HG02763 (cell line): ENCODE results near the gene ERBB2.
"Not testable (repeated sequence)": the region's sequence is repeated elsewhere in the genome, so short reads cannot be mapped to it uniquely, and the experiment has no call there.

Experiments used
- ATAC-seq: cut with Tn5 transposase; IDR thresholded peaks from one replicate; pipeline ENCODE4 v1.9.1; 2021; ENCODE audit warnings: mild to moderate bottlenecking, moderate library complexity; ENCODE audit not compliant: unreplicated experiment

The ERBB2 gene

DNA sequence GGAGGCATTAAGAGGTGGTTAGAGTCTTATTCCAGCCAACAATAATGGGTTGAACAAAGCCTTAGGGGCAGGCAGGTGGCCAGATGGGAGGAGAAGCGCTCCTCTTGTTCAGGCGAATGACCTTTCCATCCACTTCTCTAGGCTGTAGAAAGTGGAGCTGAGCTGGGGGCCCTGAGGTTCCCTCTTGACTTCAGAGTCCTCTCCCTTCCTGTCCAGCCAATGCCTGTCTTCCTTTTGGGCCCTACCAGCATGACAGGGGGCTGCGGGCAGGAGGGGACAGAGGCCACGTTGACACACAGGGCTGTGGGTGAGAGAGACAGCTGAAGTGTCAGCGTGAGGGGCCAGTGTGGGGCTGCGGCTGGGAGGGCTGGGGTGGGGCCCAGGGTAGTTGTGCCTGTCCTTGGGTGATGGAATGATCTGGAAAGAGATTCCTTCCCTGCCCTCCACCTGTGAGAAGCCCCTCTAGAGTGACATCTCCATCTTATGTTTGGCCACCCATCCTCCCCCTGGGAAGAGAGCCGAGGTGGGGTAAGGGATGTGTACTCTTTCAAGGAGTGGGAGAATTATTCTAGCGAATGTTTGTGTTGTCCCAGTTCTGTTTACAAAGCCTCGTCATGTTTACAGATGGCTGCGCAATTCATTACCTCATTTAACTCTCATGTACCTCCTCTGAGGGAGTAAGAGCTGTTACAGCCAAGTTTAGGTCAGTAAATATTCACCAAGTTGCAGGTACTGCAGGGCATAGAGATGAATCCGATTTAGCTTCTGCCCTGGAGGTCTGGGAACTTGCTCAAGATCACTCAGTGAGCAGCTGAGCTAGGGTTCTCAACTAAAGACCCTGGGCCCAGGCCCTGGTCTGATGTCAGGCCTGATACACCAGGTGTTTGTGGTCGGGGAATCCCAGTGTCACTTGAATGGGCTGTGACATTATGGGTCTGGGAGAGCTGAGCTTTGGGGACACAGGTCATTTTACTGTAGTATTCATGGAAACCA lies 3.3 kb downstream of the ERBB2 start:
- peak; percentile 63 for ATAC-seq

DNA sequence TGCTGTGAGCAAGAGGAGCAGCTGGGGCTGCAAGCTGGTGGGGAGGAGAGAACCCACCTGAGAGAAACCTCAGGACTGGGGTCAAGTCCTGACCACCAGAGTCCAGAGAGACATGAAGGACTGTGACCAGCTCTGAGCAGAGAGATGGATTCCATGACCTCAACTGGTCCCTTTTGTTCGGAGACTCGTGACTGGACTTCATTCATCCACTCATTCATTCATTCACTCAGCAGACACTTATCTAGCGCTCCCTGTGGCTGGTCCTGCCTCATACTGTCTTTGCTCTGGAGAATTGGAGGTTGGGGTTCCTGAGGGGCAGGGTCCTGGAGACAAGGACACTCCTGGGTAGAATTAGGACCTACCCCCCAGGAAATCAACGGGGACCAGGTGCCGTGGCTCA lies 4.0 kb downstream of the ERBB2 start:
- no peak for ATAC-seq

DNA sequence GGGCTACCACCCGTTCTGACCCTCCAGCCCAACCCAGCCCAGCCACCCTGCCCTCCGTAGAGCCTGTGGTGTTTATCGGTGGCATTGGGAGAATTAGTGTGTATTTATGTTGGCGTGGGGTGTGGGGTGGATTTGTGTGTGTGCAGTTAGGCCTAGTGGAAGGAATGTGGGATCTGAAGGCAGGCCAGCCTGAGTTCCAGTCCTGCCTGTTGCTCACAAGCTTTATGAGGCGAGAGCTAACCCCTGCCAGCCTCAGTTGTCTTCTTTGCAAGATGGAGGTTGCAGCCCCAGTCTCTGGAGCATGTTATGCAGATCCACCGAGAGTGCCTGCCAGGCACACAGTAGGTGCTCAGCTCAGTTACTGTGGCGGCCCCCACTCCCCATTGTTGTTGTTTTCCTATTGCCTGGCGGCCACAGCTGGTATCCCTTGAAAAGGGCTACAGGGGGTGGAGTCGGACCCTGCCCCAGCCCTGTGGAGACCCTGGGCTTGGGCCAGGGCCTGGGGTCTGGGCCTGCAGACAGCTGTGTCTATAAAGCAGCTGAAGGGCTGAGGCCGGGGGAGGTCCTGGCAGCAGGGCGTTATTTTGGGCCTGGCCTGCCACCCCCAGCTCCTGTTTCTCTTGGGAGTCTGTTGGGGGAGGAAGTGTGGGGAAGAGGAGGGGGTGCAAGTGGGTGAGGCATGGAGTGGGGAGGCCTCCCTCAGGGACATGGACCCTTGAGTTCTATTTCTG lies 5.1 kb downstream of the ERBB2 start:
- ATAC-seq, result no peak

DNA sequence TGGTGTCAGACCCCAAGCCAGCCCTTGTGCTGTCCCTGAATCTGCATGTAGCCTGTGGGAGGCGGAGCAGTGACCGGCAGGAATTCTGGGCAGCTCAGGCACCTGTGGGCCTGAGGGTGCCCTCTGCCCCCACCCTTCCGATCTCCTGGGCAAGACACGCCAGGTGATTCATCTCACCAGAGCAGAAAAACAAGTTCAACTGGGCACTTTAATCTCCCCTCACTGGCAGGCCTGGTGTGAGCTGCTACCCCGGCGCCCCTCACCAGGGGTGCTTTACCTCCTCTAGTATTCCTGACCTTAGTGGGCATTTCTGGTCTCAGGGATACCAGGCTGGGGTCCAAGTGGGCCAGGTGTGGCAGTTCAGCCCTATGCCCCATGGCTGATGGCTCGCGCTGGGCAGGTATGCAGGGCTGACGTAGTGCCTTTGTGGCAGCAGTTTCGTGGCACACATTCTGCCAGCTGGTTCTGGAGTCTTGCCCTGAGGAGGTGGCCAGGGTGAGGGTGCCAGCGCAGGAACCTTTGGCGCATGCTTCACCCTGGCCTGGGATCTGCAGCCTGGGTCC lies 6.0 kb downstream of the ERBB2 start:
- no peak for ATAC-seq

DNA sequence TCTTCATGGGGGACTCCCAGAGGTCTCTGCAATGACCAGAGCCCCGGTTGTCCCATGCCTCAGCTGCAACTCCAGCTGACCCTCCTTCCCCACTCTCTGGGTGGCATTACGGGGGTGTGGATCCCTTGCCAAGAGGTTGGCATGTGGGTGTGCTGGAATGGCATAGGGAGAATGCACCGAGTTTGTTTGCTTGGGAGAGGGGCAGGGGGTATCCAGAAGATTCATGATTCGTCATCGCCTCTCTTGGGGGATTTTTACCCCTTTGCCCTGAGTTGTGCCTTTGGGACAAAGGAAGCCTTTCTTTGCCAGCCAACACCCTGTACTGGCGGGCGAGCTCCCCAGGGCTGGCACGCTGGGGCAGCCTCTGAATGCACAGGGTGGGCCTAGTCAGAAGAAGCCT lies 6.5 kb downstream of the ERBB2 start:
- ATAC-seq, result no peak

DNA sequence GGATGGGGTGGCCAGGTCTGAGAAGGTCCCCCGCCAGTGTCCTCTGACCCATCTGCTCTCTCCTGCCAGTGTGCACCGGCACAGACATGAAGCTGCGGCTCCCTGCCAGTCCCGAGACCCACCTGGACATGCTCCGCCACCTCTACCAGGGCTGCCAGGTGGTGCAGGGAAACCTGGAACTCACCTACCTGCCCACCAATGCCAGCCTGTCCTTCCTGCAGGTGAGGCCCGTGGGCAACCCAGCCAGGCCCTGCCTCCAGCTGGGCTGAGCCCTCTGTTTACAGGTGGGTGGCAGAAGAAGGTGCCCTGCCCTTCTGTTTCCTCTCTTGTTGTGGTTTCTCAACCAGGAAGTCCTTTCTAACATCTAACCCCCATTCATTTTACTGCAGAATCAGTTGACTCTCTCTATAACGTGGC lies 7.1 kb downstream of the ERBB2 start:
- no peak for ATAC-seq

GRCh38 chr17:39709319-39709997 lies 9.6 kb downstream of the ERBB2 start:
- no peak for ATAC-seq

- no peak for ATAC-seq
Measured at GRCh38 chr17:39709998-39710964, 10.4 kb downstream of the ERBB2 start.

DNA sequence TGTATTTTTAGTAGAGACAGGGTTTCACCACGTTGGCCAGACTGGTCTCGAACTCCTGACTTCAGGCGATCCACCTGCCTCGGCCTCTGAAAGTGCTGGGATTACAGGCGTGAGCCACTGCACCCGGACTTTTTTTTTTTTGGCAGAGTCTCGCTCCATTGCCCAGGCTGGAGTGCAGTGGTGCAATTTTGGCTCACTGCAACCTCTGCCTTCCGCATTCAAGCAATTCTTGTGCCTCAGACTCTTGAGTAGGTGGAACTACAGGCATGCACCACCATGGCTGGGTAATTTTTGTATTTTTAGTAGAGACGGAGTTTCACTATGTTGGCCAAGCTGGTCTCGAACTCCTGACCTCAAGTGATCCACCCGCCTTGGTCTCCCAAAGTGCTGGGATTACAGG lies 11.2 kb downstream of the ERBB2 start:
- ATAC-seq, result not testable (repeated sequence)

- ATAC-seq, result no peak
Measured at GRCh38 chr17:39711851-39712250, 12.0 kb downstream of the ERBB2 start.

GRCh38 chr17:39714234-39714633 lies 14.4 kb downstream of the ERBB2 start:
- no peak for ATAC-seq

GRCh38 chr17:39715375-39716072 lies 15.7 kb downstream of the ERBB2 start:
- ATAC-seq, result no peak

- ATAC-seq, result no peak
Measured at GRCh38 chr17:39716073-39716818, 16.4 kb downstream of the ERBB2 start.

GRCh38 chr17:39716879-39717536 lies 17.1 kb downstream of the ERBB2 start:
- ATAC-seq, result no peak

- no peak for ATAC-seq
Measured at GRCh38 chr17:39717660-39718059, 17.8 kb downstream of the ERBB2 start.

- no peak for ATAC-seq
Measured at GRCh38 chr17:39719563-39720355, 19.9 kb downstream of the ERBB2 start.

- ATAC-seq, result no peak
Measured at GRCh38 chr17:39722104-39722503, 22.2 kb downstream of the ERBB2 start.
